T-helper 1 cell treated with Interleukin-12 subunit alpha and Interleukin-12 subunit beta and Interleukin-4 antibody, amounts not matched to agents 30 μg/mL and 1 μg/mL, for 36 hours (primary cell): ENCODE data around the gene GPR137B.

Experiments used
- H3K27ac Mint-ChIP-seq: one replicate; pipeline ENCODE4 v1.8.0; 2021; ENCODE audit warnings: mild to moderate bottlenecking, mixed read lengths
- H3K27me3 Mint-ChIP-seq: one replicate; pipeline ENCODE4 v1.8.0; 2021; ENCODE audit warnings: low read depth, mixed read lengths
- H3K36me3 Mint-ChIP-seq: one replicate; pipeline ENCODE4 v1.8.0; 2021; ENCODE audit warnings: low read depth, mixed read lengths
- H3K4me1 Mint-ChIP-seq: one replicate; pipeline ENCODE4 v1.8.0; 2021; ENCODE audit warnings: low read depth, mixed read lengths
- H3K4me3 Mint-ChIP-seq: one replicate; pipeline ENCODE4 v1.8.0; 2021; ENCODE audit warnings: mild to moderate bottlenecking, moderate library complexity, mixed read lengths
- H3K9me3 Mint-ChIP-seq: one replicate; pipeline ENCODE4 v1.8.0; 2021; ENCODE audit warnings: mixed read lengths

The GPR137B gene

DNA sequence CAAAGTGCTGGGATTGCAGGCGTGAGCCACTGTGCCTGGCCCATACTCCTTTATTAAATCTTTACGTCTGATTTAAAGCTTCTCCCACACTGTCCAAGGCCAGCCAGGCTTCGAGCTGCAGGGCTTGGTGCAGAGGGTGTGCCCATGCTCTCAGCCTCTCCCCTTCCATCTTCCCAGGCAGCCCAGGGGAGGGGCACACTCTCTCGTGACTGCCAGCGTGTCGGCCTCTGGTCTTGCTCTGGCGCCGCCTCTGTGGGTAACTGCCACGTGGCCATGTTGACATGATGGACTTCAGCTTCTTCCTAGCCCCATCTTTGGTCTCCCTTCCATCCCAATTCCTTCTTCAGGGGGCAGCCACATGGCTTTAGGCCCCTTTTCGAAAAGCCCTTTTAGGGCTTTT, 4.7 kb downstream of the GPR137B start:
- H3K4me3 Mint-ChIP-seq: no peak overlapping the region
- H3K27me3 Mint-ChIP-seq: peaks cover 11% of the 10 kb centered on the region
- H3K4me1 Mint-ChIP-seq: peaks cover 8% of the 10 kb centered on the region
- H3K9me3 Mint-ChIP-seq: no peaks in the 10 kb centered on the region
- H3K36me3 Mint-ChIP-seq: peaks cover 2% of the 10 kb centered on the region
- no peak overlapping the region for H3K27ac Mint-ChIP-seq

DNA sequence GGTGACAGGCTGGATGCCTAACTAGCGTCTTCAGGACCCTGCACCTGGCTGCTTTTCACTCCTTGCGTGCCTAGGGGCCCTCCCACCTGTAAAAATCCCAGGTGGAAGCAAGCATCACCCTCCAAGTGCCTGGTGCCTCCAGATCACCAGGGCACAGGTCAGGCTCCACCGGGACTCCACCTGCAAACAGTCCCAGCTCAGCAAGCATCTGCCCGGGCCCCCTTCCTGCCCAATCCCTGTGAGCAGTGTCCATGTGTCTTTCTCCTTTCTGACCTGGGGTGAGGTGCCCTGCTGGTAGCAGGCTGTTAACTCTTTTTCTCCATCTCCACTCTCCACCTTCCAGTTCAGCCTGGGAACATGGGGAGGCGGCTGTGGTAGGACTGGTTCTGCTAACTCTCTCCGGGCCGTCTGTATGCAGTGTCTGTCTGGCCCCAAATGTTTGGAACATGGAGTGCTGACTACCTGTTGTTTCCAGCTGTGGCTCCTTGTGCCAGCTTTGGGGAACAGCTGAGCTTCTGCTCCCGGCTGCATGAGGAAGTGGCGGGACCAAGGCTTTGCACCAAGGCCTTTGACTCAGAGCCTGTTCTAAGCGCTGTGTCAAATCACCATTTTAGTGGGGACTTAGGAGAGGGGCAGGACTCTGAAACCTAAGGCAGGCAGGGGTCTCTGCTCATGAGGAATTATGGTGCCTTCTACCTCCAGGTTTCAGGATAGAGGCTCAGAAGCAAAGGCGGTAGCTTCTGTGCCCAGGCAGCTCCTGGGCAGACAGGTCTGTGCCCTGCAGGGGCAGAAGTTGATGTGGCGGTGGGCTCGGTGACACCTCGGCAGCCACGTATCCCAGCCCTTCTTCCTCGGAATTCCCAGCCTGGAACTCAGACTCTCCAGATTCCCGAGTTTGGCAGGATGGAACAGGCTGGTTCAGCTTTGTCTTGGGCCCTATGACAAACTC, 5.5 kb downstream of the GPR137B start:
- H3K4me1 Mint-ChIP-seq: peaks cover 6% of the 10 kb centered on the region
- H3K27ac Mint-ChIP-seq: no peak overlapping the region
- peaks cover 7% of the 10 kb centered on the region for H3K27me3 Mint-ChIP-seq
- H3K9me3 Mint-ChIP-seq: no peaks in the 10 kb centered on the region
- no peak overlapping the region for H3K4me3 Mint-ChIP-seq
- peaks cover 2% of the 10 kb centered on the region for H3K36me3 Mint-ChIP-seq

DNA sequence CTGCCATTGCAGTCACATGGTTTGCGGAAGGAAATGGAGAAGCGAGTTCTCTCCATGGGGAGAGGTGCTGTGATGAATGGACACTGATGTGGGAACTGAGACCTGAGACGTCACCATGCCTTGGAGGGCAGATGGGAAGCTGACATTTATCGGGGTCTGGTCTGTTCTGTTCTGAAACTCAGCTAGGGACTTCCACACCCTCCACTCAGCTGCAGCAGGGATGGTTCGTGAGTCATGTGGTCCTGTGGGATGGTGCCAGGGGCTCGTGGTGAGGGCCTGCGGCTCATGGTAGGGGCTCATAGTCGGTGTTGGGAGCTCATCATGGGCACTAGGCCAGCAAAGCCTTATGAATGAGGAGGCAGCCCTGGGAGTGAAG, 6.1 kb downstream of the GPR137B start:
- Mint-ChIP-seq H3K27me3 (peaks cover 4% of the 10 kb centered on the region), H3K27ac (no peak overlapping the region)

DNA sequence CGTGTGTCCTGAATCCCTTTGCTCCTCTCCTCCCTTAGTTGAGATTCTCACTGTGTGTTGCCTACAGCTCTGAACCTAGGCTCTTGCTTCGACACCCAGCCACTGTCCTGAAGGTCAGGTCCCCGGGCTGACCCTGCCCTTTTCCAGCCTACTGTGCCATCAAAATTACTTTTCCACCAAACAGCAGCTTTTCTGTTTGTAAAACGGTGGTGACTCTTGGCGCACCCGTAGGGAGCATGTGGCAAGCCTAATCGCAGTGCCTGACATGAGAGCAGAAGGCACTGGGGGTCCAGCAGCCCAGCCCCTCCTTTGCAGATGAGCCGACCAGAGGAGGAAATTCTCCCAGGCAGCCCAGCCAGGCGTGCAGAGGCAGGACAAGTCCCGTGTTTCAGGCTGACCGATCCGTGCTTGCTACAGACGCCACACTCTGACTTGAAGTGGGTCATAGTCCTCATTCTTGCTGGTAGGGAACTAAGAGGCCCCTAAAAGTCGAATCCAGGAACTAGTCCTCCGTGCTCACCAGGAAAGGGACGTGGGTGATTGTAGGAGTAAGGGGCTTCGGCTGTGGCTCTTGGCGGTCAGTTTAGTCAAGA, 6.8 kb downstream of the GPR137B start:
- H3K9me3 Mint-ChIP-seq: no peaks in the 10 kb centered on the region
- no peaks in the 10 kb centered on the region for H3K36me3 Mint-ChIP-seq
- H3K27me3 Mint-ChIP-seq: no peaks in the 10 kb centered on the region
- H3K4me1 Mint-ChIP-seq: no peaks in the 10 kb centered on the region
- H3K4me3 Mint-ChIP-seq: no peak overlapping the region
- H3K27ac Mint-ChIP-seq: no peak overlapping the region

More for the DNA sequence above, 6.1 kb downstream of the GPR137B start:
- H3K36me3 Mint-ChIP-seq: peaks cover 1% of the 10 kb centered on the region
- H3K4me3 Mint-ChIP-seq: no peak overlapping the region
- peaks cover 3% of the 10 kb centered on the region for H3K4me1 Mint-ChIP-seq
- no peaks in the 10 kb centered on the region for H3K9me3 Mint-ChIP-seq

DNA sequence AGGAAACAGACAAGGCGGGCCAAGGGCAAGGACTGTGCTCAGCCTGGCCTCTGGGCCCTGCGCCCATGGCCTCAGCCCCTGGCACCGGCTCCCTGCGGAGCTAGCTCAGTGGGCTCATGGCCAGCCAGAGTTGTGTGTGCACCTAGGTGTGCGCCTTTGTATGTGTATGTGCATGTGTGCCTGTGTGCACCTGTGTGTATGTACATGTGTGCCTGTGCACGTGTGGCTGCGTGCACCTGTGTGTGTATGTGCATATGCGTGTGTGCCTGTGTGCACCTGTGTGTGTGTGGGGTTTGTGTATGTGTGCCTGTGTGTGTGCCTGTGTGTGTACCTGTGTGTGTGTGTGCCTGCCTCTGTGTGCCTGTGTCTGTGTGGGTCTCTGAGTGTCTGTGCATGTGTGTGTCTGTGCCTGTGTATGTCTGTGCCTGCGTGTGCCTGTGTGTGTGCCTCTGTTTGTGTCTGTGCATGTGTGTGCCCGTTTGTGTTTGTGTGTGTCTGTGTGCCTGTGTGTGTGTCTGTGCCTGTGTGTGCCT, 7.4 kb downstream of the GPR137B start:
- H3K9me3 Mint-ChIP-seq: no peaks in the 10 kb centered on the region
- H3K36me3 Mint-ChIP-seq: no peaks in the 10 kb centered on the region
- no peaks in the 10 kb centered on the region for H3K27me3 Mint-ChIP-seq
- no peaks in the 10 kb centered on the region for H3K4me1 Mint-ChIP-seq
- no peak overlapping the region for H3K4me3 Mint-ChIP-seq
- H3K27ac Mint-ChIP-seq: no peak overlapping the region

DNA sequence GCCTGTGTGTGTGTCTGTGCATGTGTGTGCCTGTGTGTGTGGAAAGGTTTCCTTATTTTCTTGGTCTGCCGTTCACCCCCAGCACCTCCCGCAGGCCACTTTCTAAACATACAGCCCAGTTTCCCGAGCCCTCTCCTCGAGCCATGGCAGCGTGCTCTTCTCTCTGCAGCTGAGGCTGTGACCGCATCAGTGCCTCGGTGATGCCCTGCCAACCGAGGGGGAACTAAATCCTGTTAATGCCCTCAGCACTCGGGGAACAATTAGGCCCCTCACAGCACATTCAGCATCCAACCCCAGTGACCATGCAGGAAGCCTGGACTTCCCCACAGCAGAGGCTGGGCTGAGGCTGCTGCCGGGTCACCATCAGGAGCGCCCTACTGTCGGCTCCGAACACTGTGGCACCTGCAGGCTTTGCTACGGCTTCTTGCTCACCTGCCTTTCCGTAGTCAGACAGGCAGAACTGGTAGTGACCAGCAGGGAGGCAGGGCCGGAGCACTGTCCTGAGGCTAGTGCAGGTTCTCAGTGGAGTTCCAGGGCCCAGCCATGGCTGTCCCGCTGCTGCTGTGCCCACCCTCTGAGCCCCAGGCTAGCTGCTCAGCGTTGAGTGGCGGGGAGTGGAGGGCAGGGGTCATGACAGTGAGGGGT, 8.1 kb downstream of the GPR137B start:
- H3K4me3 Mint-ChIP-seq: no peak overlapping the region
- no peaks in the 10 kb centered on the region for H3K4me1 Mint-ChIP-seq
- H3K27me3 Mint-ChIP-seq: no peaks in the 10 kb centered on the region

DNA sequence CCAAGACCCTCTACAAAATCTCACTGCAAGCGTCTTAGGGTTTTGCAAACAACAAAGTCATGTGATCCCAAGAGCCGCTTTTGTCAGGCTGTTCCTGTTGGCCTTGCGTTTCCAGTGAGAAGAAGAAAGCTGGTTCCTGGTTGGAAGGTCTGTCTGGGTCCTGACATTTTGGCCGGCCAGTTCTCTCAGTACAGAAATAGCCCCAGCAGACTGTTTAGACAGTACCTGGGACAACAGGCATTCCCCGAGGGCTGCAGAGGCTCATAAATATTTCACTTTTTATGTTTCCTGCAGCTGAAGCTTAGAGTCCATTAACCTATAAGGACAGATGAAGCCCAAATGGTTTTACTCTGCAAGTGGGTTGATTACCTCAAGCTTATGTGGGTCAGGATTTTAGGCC, 8.6 kb downstream of the GPR137B start:
- Mint-ChIP-seq H3K4me3 (no peak overlapping the region), H3K4me1 (no peaks in the 10 kb centered on the region), H3K36me3 (no peaks in the 10 kb centered on the region), H3K27ac (no peak overlapping the region), H3K9me3 (no peaks in the 10 kb centered on the region), H3K27me3 (no peaks in the 10 kb centered on the region)

More for the DNA sequence above, 8.1 kb downstream of the GPR137B start:
- Mint-ChIP-seq H3K9me3 (no peaks in the 10 kb centered on the region), H3K27ac (no peak overlapping the region), H3K36me3 (no peaks in the 10 kb centered on the region)

DNA sequence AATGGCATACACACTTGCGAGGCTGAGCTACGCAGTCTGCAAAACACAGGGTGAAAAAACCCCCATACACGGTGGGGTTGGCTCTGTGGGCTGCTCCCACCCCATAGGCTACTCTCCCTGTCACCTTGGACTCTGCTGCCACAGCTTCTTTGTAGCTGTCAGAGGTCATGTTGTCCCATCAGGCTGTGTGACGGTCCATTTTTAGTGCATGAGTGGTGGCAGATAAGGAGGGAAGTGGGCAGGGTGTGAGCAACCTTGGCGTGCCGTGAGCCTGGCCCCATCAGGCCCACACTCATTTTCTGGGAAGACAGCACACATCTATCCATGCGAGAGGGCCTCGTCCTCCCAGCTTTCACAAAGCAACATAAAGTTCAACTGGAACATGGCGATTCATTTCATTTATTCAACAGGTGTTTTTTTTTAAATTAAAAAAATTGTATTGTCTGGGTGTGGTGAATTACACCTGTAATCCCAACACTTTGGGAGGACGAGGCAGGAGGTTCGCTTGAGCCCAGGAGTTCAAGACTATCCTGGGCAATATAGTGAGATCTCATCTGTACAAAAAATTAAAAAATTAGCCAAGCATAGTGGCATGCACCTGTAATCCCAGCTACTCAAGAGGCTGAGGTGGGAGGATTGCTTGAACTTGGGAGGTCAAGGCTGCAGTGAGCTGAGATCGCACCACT, 9.5 kb downstream of the GPR137B start:
- no peaks in the 10 kb centered on the region for H3K27me3 Mint-ChIP-seq
- H3K9me3 Mint-ChIP-seq: no peaks in the 10 kb centered on the region
- no peaks in the 10 kb centered on the region for H3K36me3 Mint-ChIP-seq
- H3K27ac Mint-ChIP-seq: no peak overlapping the region
- no peak overlapping the region for H3K4me3 Mint-ChIP-seq
- H3K4me1 Mint-ChIP-seq: no peaks in the 10 kb centered on the region

DNA sequence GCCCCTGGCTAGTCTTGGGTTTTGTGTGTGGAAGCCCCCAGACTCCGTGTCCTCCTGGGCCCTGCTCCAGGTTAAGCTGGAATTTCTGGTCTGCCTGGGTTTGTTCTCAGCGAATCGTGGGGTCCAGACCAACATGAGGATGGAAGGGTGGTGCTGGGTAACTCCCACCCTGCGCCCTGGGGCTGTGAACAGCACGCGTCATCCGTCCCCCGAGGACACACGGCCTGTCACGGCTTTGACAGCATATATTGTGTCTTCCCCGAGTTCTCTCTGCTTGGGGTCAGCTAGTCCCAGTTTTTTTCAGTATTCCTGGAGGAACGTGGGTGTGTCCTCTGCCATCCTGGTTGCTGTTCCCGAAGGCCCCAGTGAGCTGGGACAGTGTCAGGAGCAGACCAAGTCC, 11.8 kb downstream of the GPR137B start:
- Mint-ChIP-seq H3K4me1 (peaks cover 3% of the 10 kb centered on the region), H3K4me3 (no peak overlapping the region), H3K27ac (no peak overlapping the region), H3K36me3 (no peaks in the 10 kb centered on the region), H3K9me3 (no peaks in the 10 kb centered on the region), H3K27me3 (no peaks in the 10 kb centered on the region)

DNA sequence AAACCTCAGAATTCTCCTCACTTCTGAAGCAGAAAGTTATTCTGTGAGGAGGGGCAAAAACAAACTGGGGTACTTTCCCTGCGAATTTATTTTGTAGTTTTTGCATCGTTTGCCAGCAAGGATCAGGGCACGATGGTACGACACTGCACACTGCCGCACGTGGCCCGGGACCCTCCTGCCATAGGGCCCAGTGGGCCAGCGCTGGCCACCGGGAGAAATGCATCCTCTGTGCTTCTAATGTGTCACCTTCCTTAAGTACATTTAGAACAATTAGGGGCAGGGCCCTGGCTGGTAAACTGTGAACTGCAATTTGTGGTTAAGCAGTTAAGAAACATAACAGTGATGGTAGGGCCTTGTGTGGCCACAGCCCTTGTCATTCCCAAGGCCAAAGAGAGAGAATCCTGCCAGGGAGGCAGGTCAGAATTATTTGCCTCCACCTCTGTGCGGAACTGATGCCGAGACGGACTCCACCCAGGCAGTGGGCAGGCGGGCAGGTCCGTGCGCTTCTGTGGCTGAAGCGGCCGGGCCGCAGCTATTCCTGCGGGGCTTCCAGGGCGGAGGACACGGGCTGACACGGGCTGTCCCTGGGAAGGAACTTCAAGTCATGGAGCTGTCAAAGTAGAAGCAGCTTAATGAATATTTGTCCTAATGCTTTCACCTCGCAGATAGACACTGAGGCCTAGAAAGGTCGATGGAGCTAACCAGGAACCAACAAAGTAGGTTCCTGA, 12.5 kb downstream of the GPR137B start:
- H3K27me3 Mint-ChIP-seq: no peaks in the 10 kb centered on the region
- H3K27ac Mint-ChIP-seq: no peak overlapping the region
- no peak overlapping the region for H3K4me3 Mint-ChIP-seq
- no peaks in the 10 kb centered on the region for H3K9me3 Mint-ChIP-seq
- H3K4me1 Mint-ChIP-seq: peaks cover 3% of the 10 kb centered on the region
- H3K36me3 Mint-ChIP-seq: no peaks in the 10 kb centered on the region

DNA sequence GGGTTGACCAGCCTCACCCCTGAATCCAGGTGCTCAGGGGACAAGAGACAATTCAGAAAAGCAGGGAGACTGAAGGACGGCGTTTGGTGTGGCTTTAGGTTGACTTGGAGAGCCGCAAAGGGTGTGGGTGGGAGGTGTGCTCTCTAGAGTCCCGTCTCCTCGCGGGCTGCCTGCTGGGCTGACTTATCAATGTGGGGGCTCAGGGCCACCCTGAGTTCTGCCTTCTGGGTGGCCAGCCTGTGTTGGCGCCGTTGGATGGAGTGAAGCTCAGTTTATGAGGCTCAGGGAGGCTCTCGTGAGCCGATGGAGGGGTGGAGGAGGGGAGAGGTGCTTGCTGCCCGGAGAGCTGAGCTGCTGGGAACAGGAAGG, 13.0 kb downstream of the GPR137B start:
- Mint-ChIP-seq H3K27me3 (no peaks in the 10 kb centered on the region), H3K27ac (no peak overlapping the region), H3K36me3 (no peaks in the 10 kb centered on the region), H3K4me1 (peaks cover 3% of the 10 kb centered on the region), H3K9me3 (peaks cover 2% of the 10 kb centered on the region), H3K4me3 (no peak overlapping the region)

DNA sequence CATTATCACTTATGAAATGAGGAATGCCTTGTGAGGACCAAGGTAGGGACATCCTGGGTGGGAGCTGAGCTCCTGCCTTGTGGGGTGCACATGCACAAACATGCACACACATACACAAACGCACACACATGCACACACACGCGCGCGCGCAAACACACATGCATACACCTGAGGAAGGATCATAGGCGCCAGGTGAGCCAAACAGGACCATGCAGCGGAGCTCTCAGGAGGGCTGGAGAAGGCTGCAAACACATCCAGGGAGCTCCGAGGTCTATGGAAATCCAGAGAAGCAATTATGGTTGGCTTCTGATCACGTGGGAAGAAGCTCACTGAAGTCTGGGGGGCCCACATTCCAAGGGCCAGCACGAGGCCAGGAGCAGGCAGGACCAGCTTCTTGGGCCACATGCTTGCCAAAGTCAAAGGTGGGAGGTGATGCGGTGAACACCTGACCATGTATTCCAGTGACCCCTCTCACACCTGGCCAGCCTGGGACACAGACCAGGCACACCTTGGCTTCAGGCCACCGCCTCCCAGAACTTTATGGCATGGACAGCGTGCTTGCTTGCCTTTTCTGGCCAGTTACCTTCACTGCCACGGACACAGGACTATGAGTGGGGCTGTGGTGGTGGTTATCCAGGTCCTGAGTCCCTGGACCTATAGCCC, 13.6 kb downstream of the GPR137B start:
- Mint-ChIP-seq H3K36me3 (peaks cover 2% of the 10 kb centered on the region), H3K9me3 (peaks cover 8% of the 10 kb centered on the region), H3K27ac (no peak overlapping the region), H3K27me3 (no peaks in the 10 kb centered on the region), H3K4me3 (no peak overlapping the region), H3K4me1 (peaks cover 3% of the 10 kb centered on the region)

DNA sequence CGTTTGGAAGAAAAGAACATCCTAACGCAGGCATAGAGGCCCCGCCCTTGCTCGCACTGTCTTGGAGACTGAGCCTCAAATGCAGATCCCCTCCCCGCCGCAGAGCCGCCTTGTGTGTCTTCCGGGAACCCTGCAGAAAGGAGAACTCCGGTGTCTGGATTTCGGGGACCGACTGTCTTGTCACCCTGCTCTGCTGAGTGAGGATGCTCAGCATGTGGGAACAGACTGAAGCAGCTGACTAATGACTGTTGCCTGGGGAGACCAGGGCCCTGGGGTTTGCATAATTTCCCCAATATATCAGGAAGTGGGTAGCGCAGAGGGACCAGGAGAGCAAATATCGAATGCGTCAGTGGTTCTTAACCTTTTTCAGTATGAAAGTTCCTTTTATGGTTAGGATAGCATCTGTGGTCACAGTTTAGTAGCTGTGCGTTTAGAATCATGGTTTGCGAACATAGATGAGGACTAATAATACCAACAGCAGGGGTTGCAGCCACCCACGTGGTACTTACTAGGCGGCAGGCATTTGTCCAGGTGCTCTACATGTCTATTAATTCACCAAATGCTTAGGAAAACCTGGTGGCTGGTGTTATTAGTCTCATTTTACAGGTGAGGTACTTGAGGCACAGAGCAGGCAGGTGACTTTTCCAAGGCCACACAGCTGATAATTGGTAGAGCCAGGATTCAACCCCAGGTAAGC, 14.3 kb downstream of the GPR137B start:
- H3K4me1 Mint-ChIP-seq: peaks cover 3% of the 10 kb centered on the region
- no peak overlapping the region for H3K27ac Mint-ChIP-seq
- no peaks in the 10 kb centered on the region for H3K27me3 Mint-ChIP-seq
- peaks cover 14% of the 10 kb centered on the region for H3K9me3 Mint-ChIP-seq
- H3K36me3 Mint-ChIP-seq: peaks cover 7% of the 10 kb centered on the region
- no peak overlapping the region for H3K4me3 Mint-ChIP-seq
